Natural killer cell (primary cell): Measurements from ENCODE around the gene OXCT1. TPM values are rescaled to one million over a fixed set of nuclear protein-coding genes. Genes with fewer than 3 reads are reported as not detected.

Source experiments
- ATAC-seq, 3 donors: fragments of 150-1000 bp in 2 of 3; fragments of 200-7000 bp in 1 of 3; cut with Tn5 transposase; 1 replicate in 1 of 3; 2 replicates in 2 of 3; pipeline ENCODE4 v1.10.0; 2021; ENCODE audit warnings: mild to moderate bottlenecking in 2 of 3, moderate library complexity in 2 of 3
- DNase-seq, 2 donors: peaks; one replicate each; pipeline versions ENCODE4 v3.0.0 to v3.0.0-alpha.2; 2013 to 2021; ENCODE audit warnings: mixed read lengths in 1 of 2
- H3K27ac ChIP-seq: one replicate; pipeline ENCODE4 v1.5.1; 2013; ENCODE audit warnings: mild to moderate bottlenecking, low read length
- H3K27me3 ChIP-seq: one replicate; pipeline ENCODE4 v1.6.1; 2013; ENCODE audit warnings: low read length; ENCODE audit not compliant: control insufficient read depth, insufficient read depth
- H3K36me3 ChIP-seq: one replicate; pipeline ENCODE4 v1.6.1; 2013; ENCODE audit warnings: low read length; ENCODE audit not compliant: control insufficient read depth, insufficient read depth
- H3K4me1 ChIP-seq: one replicate; pipeline ENCODE4 v1.6.1; 2013; ENCODE audit warnings: low read length; ENCODE audit not compliant: control insufficient read depth, insufficient read depth
- H3K4me3 ChIP-seq: one replicate; pipeline ENCODE4 v1.5.1; 2013; ENCODE audit warnings: low read length
- H3K9me3 ChIP-seq: one replicate; pipeline ENCODE4 v1.6.1; 2013; ENCODE audit warnings: low read length; ENCODE audit not compliant: control insufficient read depth, insufficient read depth
- H3K27ac Mint-ChIP-seq, 2 donors: one replicate each; pipeline ENCODE4 v1.8.0; 2022; ENCODE audit warnings: mild to moderate bottlenecking in 2 of 2, mixed read lengths in 2 of 2, moderate library complexity in 1 of 2
- H3K27me3 Mint-ChIP-seq, 2 donors: one replicate each; pipeline ENCODE4 v1.8.0; 2022; ENCODE audit warnings: low read depth in 2 of 2, mixed read lengths in 2 of 2
- H3K36me3 Mint-ChIP-seq: one replicate; pipeline ENCODE4 v1.8.0; 2022; ENCODE audit warnings: mixed read lengths
- H3K4me1 Mint-ChIP-seq, 2 donors: one replicate each; pipeline ENCODE4 v1.8.0; 2022; ENCODE audit warnings: mixed read lengths in 2 of 2
- H3K4me3 Mint-ChIP-seq: one replicate; pipeline ENCODE4 v1.8.0; 2022; ENCODE audit warnings: mild to moderate bottlenecking, moderate library complexity, mixed read lengths
- H3K9me3 Mint-ChIP-seq, 2 donors: one replicate each; pipeline ENCODE4 v1.8.0; 2022; ENCODE audit warnings: mixed read lengths in 2 of 2
- CTCF ChIP-seq: fragments of 200-600 bp; IDR thresholded peaks from one replicate; pipeline ENCODE4 v1.8.0; 2022; ENCODE audit warnings: antibody characterized with exemption
- WGBS: methylation state at CpG from one replicate; pipeline ENCODE4 v1.1.7; 2013; ENCODE audit warnings: missing lambda C conversion rate; ENCODE audit not compliant: insufficient coverage; 5-methylcytosine and 5-hydroxymethylcytosine counted together
- intact Hi-C: fragments of 100-400 bp; cut with micrococcal nuclease; formaldehyde crosslinking; loops from one replicate; pipeline ENCODE4 v1.14.2; 2022
- total RNA-seq, 4 donors: library from RNA; stranded (reverse); fragments of 120-200 nt in 1 of 4; gene quantifications; one replicate each; pipeline versions ENCODE4 v1.2.3 to v1.2.4, GENCODE V29; 2013 to 2022

The OXCT1 gene
- 10 to 100 TPM; 17.1 to 19.9 (median 18.0) TPM for total RNA-seq
- total RNA-seq (2013), result 31.5 TPM

GRCh38 chr5:41869724-41870626 is at the start of gene OXCT1:
Gene OXCT1 (minus strand): TSS chr5:41870425. CDS start chr5:41870358, 67 bp downstream.
- peak within 1 kb of the TSS; percentile 91 for H3K4me3 Mint-ChIP-seq
- peak; percentile 91 to 95 (median 93) for ATAC-seq
- no peak for TF ChIP-seq CTCF
- Histone ChIP-seq H3K9me3 (no peaks in the 10 kb centered on the region), H3K27me3 (no peaks in the 10 kb centered on the region), H3K4me1 (peaks cover 22% of the 10 kb centered on the region), H3K27ac (peak within 1 kb of the TSS; percentile 80), H3K36me3 (no peaks in the 10 kb centered on the region), H3K4me3 (peak within 1 kb of the TSS; percentile 94)
- H3K27ac Mint-ChIP-seq, result peak within 1 kb of the TSS; percentile 84 to 89
- peaks cover 3 to 4% of the 10 kb centered on the region in 2 donors for H3K27me3 Mint-ChIP-seq
- DNase-seq, result peak; percentile 84 to 97
- under 1% methylated on average over 82 of the region's 82 CpGs for WGBS
- H3K36me3 Mint-ChIP-seq, result no peaks in the 10 kb centered on the region
- intact Hi-C loops, result loop anchor here (1.0 kb wide), 2 partner anchors 34 to 55 kb away; partner anchors contain the start of genes FBXO4 and RIMOC1
- no peaks in the 10 kb centered on the region for H3K9me3 Mint-ChIP-seq
- peaks cover 22 to 34% of the 10 kb centered on the region in 2 donors for H3K4me1 Mint-ChIP-seq

- TF ChIP-seq CTCF, result no peak
- H3K27ac Mint-ChIP-seq, result peak overlapping the region in 1 of 2 donors; percentile 15
- peaks cover 60% of the 10 kb centered on the region for H3K36me3 ChIP-seq
- H3K4me3 Mint-ChIP-seq, result no peak overlapping the region
- H3K4me1 Mint-ChIP-seq, result no peaks in the 10 kb centered on the region
- H3K9me3 Mint-ChIP-seq, result no peaks in the 10 kb centered on the region
- ATAC-seq (no peak), DNase-seq (no peak)
- 85% methylated on average over 2 of the region's 2 CpGs for WGBS
- H3K36me3 Mint-ChIP-seq, result peaks cover 35% of the 10 kb centered on the region
- intact Hi-C loops, result no loop called here
- no peaks in the 10 kb centered on the region for H3K27me3 ChIP-seq
- no peak overlapping the region for H3K27ac ChIP-seq
- H3K4me3 ChIP-seq, result no peak overlapping the region
- H3K27me3 Mint-ChIP-seq, result no peaks in the 10 kb centered on the region
- H3K9me3 ChIP-seq, result no peaks in the 10 kb centered on the region
- no peaks in the 10 kb centered on the region for H3K4me1 ChIP-seq
Measured at GRCh38 chr5:41918105-41918504, 47.9 kb upstream of the OXCT1 start.

- H3K27ac ChIP-seq, result no peak overlapping the region
- intact Hi-C loops, result no loop called here
- WGBS, result 86% methylated on average over 4 of the region's 4 CpGs
- Mint-ChIP-seq H3K27me3 (peaks cover 0 to 3% of the 10 kb centered on the region in 2 donors), H3K36me3 (peaks cover 31% of the 10 kb centered on the region), H3K27ac (no peak overlapping the region), H3K4me3 (no peak overlapping the region), H3K4me1 (peaks cover 19 to 28% of the 10 kb centered on the region in 2 donors), H3K9me3 (no peaks in the 10 kb centered on the region)
- H3K4me3 ChIP-seq, result no peak overlapping the region
- H3K9me3 ChIP-seq, result no peaks in the 10 kb centered on the region
- H3K27me3 ChIP-seq, result no peaks in the 10 kb centered on the region
- DNase-seq (no peak), ATAC-seq (no peak)
- peaks cover 8% of the 10 kb centered on the region for H3K4me1 ChIP-seq
- TF ChIP-seq CTCF, result no peak
- peaks cover 62% of the 10 kb centered on the region for H3K36me3 ChIP-seq
Measured at GRCh38 chr5:41908374-41909079, 38.3 kb upstream of the OXCT1 start.
